A172 (cell line): ENCODE measurements around the gene RBSN. TPM values are rescaled to one million over a fixed set of nuclear protein-coding genes. Genes with fewer than 3 reads are reported as not detected.
A peak's percentile ranks its signal among the peaks of the same experiment; 100 is the strongest.

Experiments used
- DNase-seq: peaks from one replicate; pipeline ENCODE4 v3.0.0-alpha.2; 2015; ENCODE audit warnings: low spot score
- total RNA-seq: library from RNA; depleted of rRNA; stranded (reverse); fragments of >200 nt; shearing (Covaris generic); gene quantifications from 2 replicates; pipeline ENCODE4 v1.2.3, GENCODE V29; 2014

The RBSN gene
- total RNA-seq, 1 experiment from 2014 or later = 23.3 TPM

GRCh38 chr3:15099364-15100098 lies 583 bp upstream of the RBSN start:
- no peak for DNase-seq

DNA sequence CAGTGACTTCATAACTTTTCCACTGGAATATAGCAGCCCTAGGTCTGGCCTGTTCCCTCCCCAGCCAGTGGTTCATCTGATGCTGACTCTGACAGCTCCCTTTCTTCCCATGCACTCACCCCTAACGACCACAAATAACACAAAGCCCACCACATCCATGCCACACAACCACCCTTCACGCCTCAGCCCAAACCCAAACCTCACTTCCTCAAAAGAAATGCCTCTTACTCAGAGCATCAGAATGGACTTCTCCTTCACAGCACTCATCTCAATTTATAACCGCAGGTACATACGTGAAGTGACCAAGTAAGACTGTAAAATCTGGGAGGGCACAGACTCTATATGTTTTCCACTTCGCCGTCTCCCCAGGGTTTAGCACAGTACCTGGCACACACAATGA lies 1.1 kb downstream of the RBSN start:
- DNase-seq = no peak

- no peak for DNase-seq
Measured at GRCh38 chr3:15096046-15096445, 2.9 kb downstream of the RBSN start.

DNA sequence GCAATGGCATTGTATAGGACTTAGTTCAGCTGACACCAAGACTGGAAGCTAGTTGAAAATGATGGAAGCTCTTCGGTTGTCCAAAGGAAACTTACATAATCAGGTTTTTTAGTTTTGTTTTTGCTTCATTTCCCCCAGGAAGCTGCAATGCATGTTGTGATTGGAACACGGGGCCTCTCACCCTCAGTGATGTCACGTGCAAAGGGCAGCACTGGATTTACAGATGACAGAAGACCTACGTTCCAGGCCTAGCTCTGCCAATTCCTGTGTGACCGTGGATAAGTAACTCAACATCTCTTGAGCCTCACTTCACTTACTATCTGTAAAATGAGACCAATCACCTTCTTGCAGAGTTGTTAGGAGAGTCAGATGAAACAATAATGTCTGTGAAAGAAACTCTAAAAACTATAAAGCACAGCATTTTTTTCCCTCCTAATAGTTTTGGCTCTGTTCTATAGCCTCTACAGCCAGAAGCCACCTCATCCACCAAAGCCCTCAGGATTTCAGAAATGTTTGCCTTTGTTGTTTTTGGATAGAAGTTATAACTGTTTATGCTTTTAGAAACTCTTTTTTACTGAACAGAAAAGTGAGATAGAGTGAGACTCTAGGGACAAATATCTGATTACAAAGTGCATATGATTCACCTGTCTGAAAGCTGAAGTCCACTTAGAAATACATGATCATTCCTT lies 4.6 kb downstream of the RBSN start:
- no peak for DNase-seq

DNA sequence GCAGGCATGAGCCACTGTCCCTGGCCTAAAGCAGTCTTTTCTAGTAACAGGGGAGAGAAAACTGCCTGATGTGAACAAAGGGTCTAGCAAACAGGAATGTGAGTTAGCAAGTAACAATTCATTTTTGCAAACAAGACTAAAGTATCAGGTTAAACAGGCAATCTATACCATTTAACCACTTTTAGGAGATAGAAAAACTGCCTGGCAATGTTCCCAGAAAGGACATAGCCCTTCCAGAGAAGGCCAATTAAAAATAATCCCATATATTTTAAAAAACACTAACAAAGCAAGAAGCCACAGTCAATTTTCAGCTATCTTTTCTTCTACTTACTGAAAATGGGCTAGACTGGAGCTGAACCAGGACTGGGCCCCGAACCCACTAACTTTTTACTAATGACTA lies 6.3 kb downstream of the RBSN start:
- no peak for DNase-seq

DNA sequence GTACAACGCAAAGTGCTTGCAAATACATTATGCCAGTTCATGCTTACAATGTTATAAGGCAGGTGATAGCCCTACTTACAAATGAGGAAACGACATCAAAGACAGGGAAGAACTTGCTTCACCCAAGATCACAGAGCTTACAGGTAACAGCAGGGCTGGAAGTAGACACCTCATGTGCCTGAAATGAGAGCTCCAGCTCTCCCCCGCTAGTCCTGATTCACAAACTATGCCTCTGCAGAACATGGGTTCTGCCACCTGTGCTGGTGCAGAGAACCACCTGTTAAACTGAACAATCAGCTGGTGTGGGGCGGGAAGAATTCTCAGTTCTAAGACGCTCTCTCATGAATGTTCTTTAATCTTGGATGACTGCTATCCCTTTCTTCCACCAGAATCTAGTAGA lies 7.4 kb downstream of the RBSN start:
- DNase-seq = no peak

GRCh38 chr3:15089201-15089600 lies 9.7 kb downstream of the RBSN start:
- no peak for DNase-seq

GRCh38 chr3:15086699-15087098 lies 12.2 kb downstream of the RBSN start:
- DNase-seq = no peak

GRCh38 chr3:15086263-15086662 lies 12.7 kb downstream of the RBSN start:
- no peak for DNase-seq

GRCh38 chr3:15083252-15083651 lies 15.7 kb downstream of the RBSN start:
- no peak for DNase-seq

DNA sequence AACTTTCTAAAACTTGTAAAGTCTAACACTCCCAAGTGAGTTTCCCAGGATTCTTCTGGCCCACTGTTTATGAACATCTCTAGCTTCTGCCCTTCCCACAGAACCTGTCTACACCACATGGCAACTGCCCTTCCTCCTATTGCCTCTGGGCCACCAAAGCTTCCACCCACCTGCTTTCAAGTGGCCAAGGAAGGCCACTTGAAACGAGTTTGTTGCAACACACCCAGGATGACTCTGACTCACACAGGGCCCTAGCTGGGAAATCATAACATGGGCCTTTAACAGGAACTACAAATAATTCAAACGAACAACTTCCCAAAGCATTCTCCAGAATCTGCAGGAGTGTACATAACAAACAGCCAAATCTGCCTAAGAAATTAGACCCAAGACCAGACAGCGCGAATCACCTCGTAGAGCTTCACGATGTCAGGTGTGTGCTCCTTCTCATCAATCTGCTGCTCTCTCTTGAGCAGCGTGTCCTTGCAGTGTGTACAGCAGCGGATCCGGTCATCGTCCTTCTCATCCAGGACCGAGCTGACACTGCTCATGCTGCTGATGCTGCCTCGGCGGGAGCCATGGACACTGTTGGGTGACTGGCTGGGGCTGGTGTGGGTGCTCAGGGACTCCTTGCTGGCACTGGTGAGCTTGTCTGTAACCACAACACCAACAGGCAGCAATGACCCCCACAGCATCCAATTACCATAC lies 16.8 kb downstream of the RBSN start:
- DNase-seq = no peak

- no peak for DNase-seq
Measured at GRCh38 chr3:15079091-15079490, 19.9 kb downstream of the RBSN start.

DNA sequence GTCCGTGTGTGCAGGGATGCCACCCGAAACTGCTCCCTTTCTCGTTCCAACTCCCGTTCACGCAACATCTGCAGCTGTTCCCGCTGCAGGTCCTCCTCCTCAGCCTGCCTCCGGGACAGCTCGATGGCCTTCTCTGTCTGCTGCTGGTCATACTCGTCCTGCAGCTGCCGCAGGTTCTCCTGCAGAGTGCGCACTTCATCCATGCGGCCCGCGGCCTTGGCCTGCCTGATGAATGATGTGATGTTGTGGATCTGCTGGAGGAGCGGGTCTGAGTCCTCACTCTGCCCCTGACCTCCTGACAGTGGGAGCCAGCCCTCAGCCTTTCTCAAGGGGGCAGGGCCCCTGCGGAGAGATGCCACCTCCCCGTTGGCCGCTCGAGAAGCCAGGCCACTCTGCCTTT lies 24.4 kb downstream of the RBSN start:
- DNase-seq = no peak

GRCh38 chr3:15071699-15072098 lies 27.2 kb downstream of the RBSN start:
- DNase-seq = no peak

GRCh38 chr3:15069441-15069840 lies 29.5 kb downstream of the RBSN start:
- no peak for DNase-seq

- DNase-seq = no peak
Measured at GRCh38 chr3:15066467-15066866, 32.5 kb downstream of the RBSN start.

DNA sequence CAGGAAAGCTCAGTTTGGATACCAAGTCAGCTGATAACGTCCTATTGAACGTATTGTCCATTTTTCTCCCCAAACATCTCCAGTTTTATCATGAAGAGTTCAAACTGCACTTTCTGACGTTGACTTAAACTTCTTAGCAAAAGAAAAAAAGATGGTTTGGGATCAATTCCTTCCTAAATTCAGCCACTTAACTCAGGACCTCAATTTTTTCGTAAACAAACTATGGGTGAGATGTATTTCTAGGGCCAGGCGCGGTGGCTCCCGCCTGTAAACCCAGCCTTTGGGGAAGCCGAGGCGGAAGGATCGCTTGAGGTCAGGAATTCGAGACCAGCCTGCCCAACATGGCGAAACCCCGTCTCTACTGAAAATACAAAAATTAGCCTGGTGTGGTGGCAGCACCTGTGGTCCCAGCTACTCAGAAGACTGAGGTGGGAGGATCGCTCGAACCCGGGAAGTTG lies 33.4 kb downstream of the RBSN start:
- no peak for DNase-seq

GRCh38 chr3:15064835-15065549 lies 34.0 kb downstream of the RBSN start, which contains the start of gene MRPS25:
Gene MRPS25, minus strand, starts transcription at chr3:15065315. Its CDS starts 121 bp downstream, at chr3:15065194.
- peak; percentile 86 for DNase-seq

- DNase-seq = no peak
Measured at GRCh38 chr3:15064299-15064834, 34.6 kb downstream of the RBSN start.

DNA sequence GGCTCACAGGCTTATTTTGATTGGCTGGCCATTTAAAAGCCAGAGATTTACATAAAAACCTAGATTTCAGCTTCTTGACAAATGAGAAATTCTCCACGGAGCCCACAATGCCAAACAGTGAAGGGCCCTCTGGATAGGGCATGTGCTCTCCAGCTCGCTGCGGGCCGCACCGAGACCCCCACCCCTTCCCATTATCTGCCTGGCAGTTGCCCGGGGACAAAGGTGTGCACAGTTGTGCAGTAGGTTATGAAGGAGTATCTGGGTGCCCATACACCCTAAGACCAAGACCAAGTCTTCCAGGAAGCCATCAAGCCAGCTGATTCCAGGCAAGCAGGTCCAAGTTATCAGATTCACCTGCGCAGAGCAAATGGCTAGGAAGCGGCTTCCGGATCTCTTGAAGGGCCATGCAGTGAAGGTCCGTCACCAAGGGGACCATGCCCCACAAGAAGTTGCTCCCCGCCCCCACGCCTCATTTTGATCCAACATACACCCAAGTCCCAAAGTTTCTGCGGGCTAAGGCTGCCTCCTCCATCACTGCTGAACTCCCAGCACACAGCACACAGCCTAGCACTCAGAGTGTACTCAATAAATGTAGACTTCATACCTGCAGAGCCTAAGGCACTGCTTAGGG lies 35.2 kb downstream of the RBSN start:
- DNase-seq = no peak

- DNase-seq = no peak
Measured at GRCh38 chr3:15063238-15063637, 35.7 kb downstream of the RBSN start.
